Mucosa of rectum (tissue), 2 donors: ENCODE measurements around the gene RPLP2.

Source experiments
- H3K27ac ChIP-seq, 2 donors: one replicate each; pipeline ENCODE4 v1.7.0; 2013; ENCODE audit warnings: inconsistent platforms in 2 of 2, low read depth in 2 of 2, low read length in 2 of 2
- H3K27me3 ChIP-seq, 2 donors: one replicate each; pipeline ENCODE4 v1.7.0; 2013; ENCODE audit warnings: low read length in 2 of 2; ENCODE audit not compliant: control insufficient read depth in 2 of 2, insufficient read depth in 2 of 2
- H3K36me3 ChIP-seq, 2 donors: one replicate each; pipeline ENCODE4 v1.7.0; 2013; ENCODE audit warnings: low read length in 2 of 2; ENCODE audit not compliant: control insufficient read depth in 2 of 2, insufficient read depth in 2 of 2
- H3K4me1 ChIP-seq, 2 donors: one replicate each; pipeline ENCODE4 v1.7.0; 2013; ENCODE audit warnings: low read length in 2 of 2, mild to moderate bottlenecking in 1 of 2; ENCODE audit not compliant: control insufficient read depth in 2 of 2, insufficient read depth in 2 of 2
- H3K4me3 ChIP-seq, 2 donors: one replicate each; pipeline ENCODE4 v1.7.0; 2013; ENCODE audit warnings: low read length in 2 of 2
- H3K9ac ChIP-seq, 2 donors: one replicate each; pipeline ENCODE4 v1.7.0; 2013; ENCODE audit warnings: low read length in 2 of 2, low read depth in 1 of 2, mild to moderate bottlenecking in 1 of 2
- H3K9me3 ChIP-seq, 2 donors: one replicate each; pipeline ENCODE4 v1.7.0; 2013; ENCODE audit warnings: low read length in 2 of 2; ENCODE audit not compliant: control insufficient read depth in 2 of 2
- donor health status: healthy.
- donor health status: Normal muscosa, but diverticular disease.

Gene RPLP2

DNA sequence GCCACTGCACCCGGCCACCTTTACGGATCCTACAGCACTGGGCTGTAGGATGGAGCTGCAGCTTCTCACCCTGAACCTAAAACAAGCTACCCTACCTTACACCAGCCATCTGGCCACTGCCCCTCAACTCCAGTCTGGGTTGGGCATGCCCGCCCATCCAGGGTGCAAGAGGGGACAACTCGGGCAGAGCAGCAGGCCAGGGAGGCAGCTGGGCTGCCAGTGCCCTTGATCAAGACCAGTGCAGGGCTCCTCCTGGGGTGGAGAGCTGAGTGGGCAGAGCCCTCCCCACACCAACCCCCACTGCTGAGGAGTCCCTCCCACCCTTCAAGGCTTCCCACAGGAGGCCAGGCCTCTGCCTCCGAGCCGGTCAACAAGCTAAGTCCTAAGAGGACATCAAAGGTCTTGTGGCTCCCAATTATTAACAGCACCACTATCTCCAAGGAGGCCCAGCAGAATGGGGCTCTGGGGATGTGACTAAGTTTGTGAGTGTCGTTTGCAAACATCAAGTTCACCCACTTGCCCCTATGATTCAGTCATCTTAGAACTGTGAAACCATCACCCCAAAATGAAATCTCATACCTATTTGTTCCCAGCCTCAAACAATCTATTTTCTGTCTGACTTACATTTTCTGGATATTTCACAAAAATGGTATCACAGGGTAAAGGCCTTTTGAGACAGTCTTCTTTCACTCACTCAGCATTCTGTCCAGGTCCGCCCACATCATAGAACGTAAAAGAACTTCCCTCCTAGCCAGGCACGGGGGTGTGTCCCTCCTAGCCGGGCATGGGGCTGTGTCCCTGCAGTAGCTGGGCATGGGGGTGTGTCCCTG lies 43.4 kb upstream of the RPLP2 start:
- Histone ChIP-seq H3K36me3 (peaks cover 40 to 54% of the 10 kb centered on the region in 2 donors), H3K9ac (no peak overlapping the region), H3K4me1 (peaks cover 7 to 8% of the 10 kb centered on the region in 2 donors), H3K27ac (no peak overlapping the region), H3K9me3 (no peaks in the 10 kb centered on the region), H3K27me3 (no peaks in the 10 kb centered on the region), H3K4me3 (no peak overlapping the region)

DNA sequence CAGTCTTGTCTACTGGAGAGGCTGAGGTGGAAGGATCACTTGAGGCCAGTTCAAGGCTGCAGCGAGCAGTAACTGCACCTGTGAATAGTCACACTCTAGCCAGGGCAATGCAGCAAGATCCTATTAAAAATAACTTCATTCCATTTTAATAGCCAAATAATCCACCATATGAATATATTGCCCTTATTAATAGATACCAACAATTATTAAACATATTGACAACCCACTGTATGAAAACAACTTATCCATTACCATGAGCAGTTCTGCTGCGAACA lies 42.9 kb upstream of the RPLP2 start:
- Histone ChIP-seq H3K4me1 (peaks cover 7 to 8% of the 10 kb centered on the region in 2 donors), H3K9me3 (no peaks in the 10 kb centered on the region), H3K4me3 (no peak overlapping the region), H3K27me3 (no peaks in the 10 kb centered on the region), H3K9ac (no peak overlapping the region), H3K27ac (no peak overlapping the region), H3K36me3 (peaks cover 39 to 49% of the 10 kb centered on the region in 2 donors)

GRCh38 chr11:767238-767637 lies 42.5 kb upstream of the RPLP2 start:
- Histone ChIP-seq H3K36me3 (peaks cover 39 to 49% of the 10 kb centered on the region in 2 donors), H3K27ac (no peak overlapping the region), H3K4me3 (no peak overlapping the region), H3K27me3 (no peaks in the 10 kb centered on the region), H3K4me1 (peaks cover 6% of the 10 kb centered on the region in 2 donors), H3K9me3 (no peaks in the 10 kb centered on the region), H3K9ac (no peak overlapping the region)

GRCh38 chr11:769887-770641 lies 39.7 kb upstream of the RPLP2 start:
- Histone ChIP-seq H3K9me3 (no peaks in the 10 kb centered on the region), H3K4me1 (peaks cover 0 to 2% of the 10 kb centered on the region in 2 donors), H3K27me3 (no peaks in the 10 kb centered on the region), H3K36me3 (peaks cover 34 to 39% of the 10 kb centered on the region in 2 donors), H3K9ac (no peak overlapping the region), H3K27ac (no peak overlapping the region), H3K4me3 (no peak overlapping the region)

DNA sequence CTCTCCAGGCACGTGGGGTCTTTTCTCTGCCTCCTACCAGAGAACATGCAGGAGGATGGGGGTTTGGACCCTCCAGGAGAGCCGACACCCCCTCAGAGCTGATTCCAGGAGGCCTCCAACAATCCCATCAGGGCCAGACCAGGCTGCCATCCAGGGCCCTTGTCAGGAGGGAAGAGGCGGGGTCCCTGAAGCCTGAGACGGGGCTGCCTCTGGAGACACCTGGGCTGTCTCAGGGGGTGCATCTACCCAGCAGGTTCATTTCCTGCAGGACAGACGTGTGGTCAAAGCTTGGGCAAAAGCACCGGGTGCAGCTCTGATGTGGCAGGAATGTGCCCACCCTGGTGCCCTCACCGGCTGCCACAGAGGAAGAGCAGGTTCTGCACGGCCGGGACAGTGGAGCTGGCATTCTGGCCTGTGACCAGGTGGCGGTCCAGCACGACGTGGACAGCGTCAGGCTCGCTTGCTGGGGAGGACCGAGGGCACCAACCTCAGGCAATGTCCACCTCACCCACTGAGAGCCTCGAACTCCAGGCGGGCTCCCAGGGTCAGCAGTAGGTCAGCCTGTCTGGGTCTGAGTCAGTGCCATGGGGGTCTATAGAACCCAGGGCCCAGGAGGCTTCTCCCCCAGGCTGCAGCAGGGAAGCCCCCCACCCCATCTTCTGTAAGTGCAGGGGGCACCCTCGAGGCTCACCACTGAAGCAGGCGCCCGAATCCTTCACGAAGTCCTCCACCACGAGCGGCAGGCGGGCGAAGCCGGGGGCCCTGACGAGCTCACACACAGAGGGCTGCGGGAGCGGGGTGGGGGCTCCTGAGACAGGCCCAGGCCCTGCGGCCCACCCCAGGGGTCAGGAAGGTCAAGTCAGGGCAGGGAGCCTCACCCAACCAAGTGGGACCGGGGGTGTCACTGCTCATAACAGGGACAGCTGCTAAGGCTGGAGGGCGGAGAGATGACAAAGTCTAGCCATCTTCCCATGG lies 38.8 kb upstream of the RPLP2 start:
- peaks cover 31 to 38% of the 10 kb centered on the region in 2 donors for H3K36me3 ChIP-seq
- H3K4me3 ChIP-seq: no peak overlapping the region
- no peak overlapping the region for H3K9ac ChIP-seq
- no peaks in the 10 kb centered on the region for H3K27me3 ChIP-seq
- no peaks in the 10 kb centered on the region for H3K9me3 ChIP-seq
- no peak overlapping the region for H3K27ac ChIP-seq
- H3K4me1 ChIP-seq: peaks cover 0 to 8% of the 10 kb centered on the region in 2 donors

GRCh38 chr11:771617-772204 lies 38.1 kb upstream of the RPLP2 start:
- Histone ChIP-seq H3K9ac (no peak overlapping the region), H3K27me3 (no peaks in the 10 kb centered on the region), H3K4me3 (no peak overlapping the region), H3K36me3 (peaks cover 26 to 31% of the 10 kb centered on the region in 2 donors), H3K27ac (no peak overlapping the region), H3K9me3 (no peaks in the 10 kb centered on the region), H3K4me1 (peaks cover 7 to 15% of the 10 kb centered on the region in 2 donors)

DNA sequence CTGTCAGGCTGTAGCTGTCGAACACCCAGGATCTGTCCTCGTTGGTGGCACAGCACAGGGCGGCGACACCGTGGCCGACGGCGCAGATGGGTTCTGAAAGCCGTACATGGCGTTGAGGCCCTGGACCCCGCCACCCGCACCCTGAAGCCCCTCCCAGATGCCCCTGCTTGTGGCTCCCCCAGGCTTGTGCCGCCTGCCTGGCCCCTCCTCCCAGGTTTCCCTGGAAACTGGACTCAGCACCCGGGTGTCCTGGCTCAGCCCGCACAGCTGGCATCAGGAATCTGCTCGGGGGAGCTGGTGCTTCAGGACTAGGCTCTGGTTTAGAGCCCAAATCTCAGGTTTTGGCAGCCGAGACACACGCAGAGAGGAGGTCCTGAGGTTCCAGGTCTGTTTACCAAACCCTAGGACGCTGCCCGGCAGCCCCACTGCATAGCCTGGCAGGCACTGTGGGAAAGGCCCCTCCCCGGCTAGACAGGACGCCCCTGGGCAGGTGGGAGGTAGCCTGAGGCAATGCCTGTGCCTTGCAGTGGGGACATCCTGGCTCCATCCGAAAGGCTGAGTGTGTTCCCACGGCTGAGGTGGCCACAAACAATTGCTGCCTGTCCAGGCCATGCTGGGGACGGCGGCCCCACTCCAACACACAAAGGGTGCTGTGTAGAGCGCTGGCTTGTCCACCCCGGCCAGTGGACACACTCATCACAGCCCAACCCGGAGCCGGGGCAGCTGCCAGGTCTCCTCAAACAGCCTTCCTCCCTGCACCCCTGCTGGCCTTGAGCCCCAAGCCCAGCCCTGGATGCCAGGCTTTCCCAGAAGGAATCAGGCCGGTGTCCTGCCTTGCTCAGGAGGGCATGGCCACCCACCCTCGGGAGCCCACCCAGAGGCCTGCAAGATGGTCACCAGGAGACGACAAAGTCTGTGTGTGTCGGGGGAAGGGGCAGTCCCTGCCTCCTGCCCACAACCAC lies 37.1 kb upstream of the RPLP2 start:
- peaks cover 22 to 26% of the 10 kb centered on the region in 2 donors for H3K36me3 ChIP-seq
- no peak overlapping the region for H3K4me3 ChIP-seq
- H3K9me3 ChIP-seq: no peaks in the 10 kb centered on the region
- no peak overlapping the region for H3K27ac ChIP-seq
- no peak overlapping the region for H3K9ac ChIP-seq
- H3K27me3 ChIP-seq: no peaks in the 10 kb centered on the region
- H3K4me1 ChIP-seq: peaks cover 7 to 15% of the 10 kb centered on the region in 2 donors

DNA sequence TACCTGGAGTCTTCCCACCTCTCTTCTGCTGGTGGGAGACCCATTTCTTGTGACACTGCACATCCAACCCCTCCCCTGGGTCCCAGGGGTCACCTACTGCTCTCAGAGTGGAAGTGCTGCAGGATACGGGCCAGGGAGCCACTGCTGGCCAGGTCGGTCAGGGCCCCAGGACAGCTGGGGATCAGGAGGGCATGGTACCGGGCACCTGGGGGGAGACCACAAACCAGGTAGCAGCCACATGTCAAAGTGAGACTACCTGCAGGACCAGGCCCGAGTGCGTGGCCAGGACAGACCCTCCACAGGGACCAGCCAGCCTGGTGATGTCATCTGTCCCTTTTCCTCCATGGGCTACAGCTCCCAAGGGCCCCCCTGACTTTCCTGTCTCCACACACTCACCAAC lies 36.3 kb upstream of the RPLP2 start:
- peaks cover 13 to 21% of the 10 kb centered on the region in 2 donors for H3K4me1 ChIP-seq
- no peaks in the 10 kb centered on the region for H3K27me3 ChIP-seq
- H3K9me3 ChIP-seq: no peaks in the 10 kb centered on the region
- no peak overlapping the region for H3K4me3 ChIP-seq
- peaks cover 22 to 26% of the 10 kb centered on the region in 2 donors for H3K36me3 ChIP-seq
- no peak overlapping the region for H3K27ac ChIP-seq
- no peak overlapping the region for H3K9ac ChIP-seq

GRCh38 chr11:773830-774229 lies 35.9 kb upstream of the RPLP2 start:
- no peaks in the 10 kb centered on the region for H3K9me3 ChIP-seq
- no peak overlapping the region for H3K9ac ChIP-seq
- H3K4me1 ChIP-seq: peaks cover 14 to 21% of the 10 kb centered on the region in 2 donors
- peaks cover 22 to 26% of the 10 kb centered on the region in 2 donors for H3K36me3 ChIP-seq
- H3K4me3 ChIP-seq: no peak overlapping the region
- no peaks in the 10 kb centered on the region for H3K27me3 ChIP-seq
- H3K27ac ChIP-seq: no peak overlapping the region
